HepG2 (cell line): ENCODE results near the gene MAP1B. TPM values are rescaled to one million over a fixed set of nuclear protein-coding genes. Genes with fewer than 3 reads are reported as not detected.

Experiments
- ATAC-seq: fragments of 200-7000 bp; cut with Tn5 transposase; 3 replicates; pipeline ENCODE4 v1.9.1; 2020; ENCODE audit warnings: mild to moderate bottlenecking, moderate library complexity
- BruUV-seq: library from RNA; stranded (reverse); fragments of 400-500 nt; replicated peaks from 2 replicates; lab custom pipeline; 2021; lab: Mats Ljungman, UMichigan
- CTCF ChIA-PET: fragments of 300-600 bp; formaldehyde crosslinking; extraction: SDS; loops from one replicate; lab custom pipeline; 2021; ENCODE audit warnings: low total read pairs, inconsistent platforms, low intra/inter-chr PET ratio; lab: Yijun Ruan, JAX
- POLR2A ChIA-PET: fragments of 350-600 bp; sonication (Branson Sonifier 250); formaldehyde crosslinking; loops from one replicate; lab custom pipeline; 2020; ENCODE audit warnings: antibody characterized with exemption, inconsistent platforms; lab: Yijun Ruan, JAX
- DNase-seq: peaks from one replicate; pipeline ENCODE4 v3.0.0-alpha.2; 2015; ENCODE audit warnings: low spot score
- FAIRE-seq: peaks from 3 replicates; lab custom pipeline; 2011; peaks lifted over from hg19 to GRCh38; lab: Jason Lieb, UNC
- H2AFZ ChIP-seq: one replicate; pipeline ENCODE4 v1.6.1; 2011; ENCODE audit warnings: low read length, inconsistent platforms
- H3K27ac ChIP-seq: fragments of 300-600 bp; 3 replicates; pipeline ENCODE4 v1.8.0; 2011; ENCODE audit warnings: mixed run types, mild to moderate bottlenecking, mixed read lengths, low read length, inconsistent platforms; ENCODE audit not compliant: insufficient read depth; ENCODE audit errors: extremely low read length
- H3K27me3 ChIP-seq, 2 experiments: fragments of 200-600 bp in 1 of 2; 2 replicates in 1 of 2; 3 replicates in 1 of 2; pipeline versions ENCODE4 v1.6.0 to v1.8.0; 2011; ENCODE audit warnings: low read length in 2 of 2, mild to moderate bottlenecking in 2 of 2, moderate library complexity in 2 of 2, inconsistent platforms in 1 of 2; ENCODE audit not compliant: insufficient read depth in 2 of 2, control insufficient read depth in 1 of 2
- H3K36me3 ChIP-seq, 2 experiments: fragments of 200-600 bp in 1 of 2; replicated peaks in 1 of 2; 2 replicates in 1 of 2; 3 replicates in 1 of 2; pipeline versions ENCODE4 v1.5.1 to v1.8.0; 2011; ENCODE audit warnings: low read length in 2 of 2, inconsistent platforms in 1 of 2; ENCODE audit not compliant: insufficient read depth in 2 of 2, control insufficient read depth in 1 of 2
- H3K4me1 ChIP-seq: 2 replicates; pipeline ENCODE4 v1.5.1; 2012; ENCODE audit warnings: low read length, inconsistent platforms; ENCODE audit not compliant: insufficient read depth
- H3K4me2 ChIP-seq: 2 replicates; pipeline ENCODE4 v1.6.0; 2011; ENCODE audit warnings: low read depth, low read length, inconsistent platforms
- H3K4me3 ChIP-seq, 3 experiments: fragments of 200-600 bp in 1 of 3; sonication (generic), shearing (Covaris generic) in 1 of 3; replicated peaks in 1 of 3; 2 replicates each; pipeline ENCODE4 v1.5.1; 2011 to 2016; ENCODE audit warnings: low read length in 3 of 3, inconsistent platforms in 2 of 3, low read depth in 2 of 3, mild to moderate bottlenecking in 2 of 3, control low read depth in 1 of 3, mixed read lengths in 1 of 3; ENCODE audit not compliant: insufficient read depth in 1 of 3
- H3K79me2 ChIP-seq: one replicate; pipeline ENCODE4 v1.6.1; 2011; ENCODE audit warnings: low read length, inconsistent platforms; ENCODE audit not compliant: insufficient read depth
- H3K9ac ChIP-seq: 2 replicates; pipeline ENCODE4 v1.6.0; 2011; ENCODE audit warnings: mild to moderate bottlenecking, low read depth, low read length, inconsistent platforms; ENCODE audit not compliant: insufficient read depth
- H3K9me3 ChIP-seq: 2 replicates; pipeline ENCODE4 v1.5.1; 2012; ENCODE audit warnings: mild to moderate bottlenecking, low read length
- H4K20me1 ChIP-seq: 2 replicates; pipeline ENCODE4 v1.6.0; 2011; ENCODE audit warnings: inconsistent platforms, mild to moderate bottlenecking, low read length, moderate library complexity; ENCODE audit not compliant: insufficient read depth
- LCORL ChIP-seq, 2 experiments: fragments of 450-650 bp in 1 of 2; sonication (generic) in 1 of 2; formaldehyde crosslinking in 1 of 2; IDR thresholded peaks; 2 replicates each; pipeline versions ENCODE4 v1.5.0 to v1.6.1; 2017 to 2020; ENCODE audit warnings: antibody characterized with exemption in 1 of 2, missing genetic modification reagents in 1 of 2
- MAFF ChIP-seq: IDR thresholded peaks from 2 replicates; pipeline ENCODE4 v1.6.1; 2011; ENCODE audit warnings: low read depth, low read length, improper control_type of control experiment
- MLLT10 ChIP-seq: sonication (generic); formaldehyde crosslinking; IDR thresholded peaks from 2 replicates; pipeline ENCODE4 v1.4.0; 2020; ENCODE audit warnings: missing genetic modification reagents
- POLR2AphosphoS5 ChIP-seq: IDR thresholded peaks from 2 replicates; pipeline ENCODE4 v1.6.1; 2012; ENCODE audit warnings: low read depth, low read length
- SCMH1 ChIP-seq: sonication (generic); formaldehyde crosslinking; IDR thresholded peaks from 2 replicates; pipeline ENCODE4 v1.9.0; 2021; ENCODE audit warnings: missing genetic modification reagents, mild to moderate bottlenecking, borderline replicate concordance
- SRSF4 ChIP-seq: fragments of 200-400 bp; formaldehyde crosslinking; IDR thresholded peaks from one replicate; pipeline ENCODE4 v1.6.1; 2018; ENCODE audit warnings: mild to moderate bottlenecking, low read depth, low read length, moderate library complexity; ENCODE audit not compliant: poor library complexity, severe bottlenecking
- TAF1 ChIP-seq: sonication (generic); formaldehyde crosslinking; IDR thresholded peaks from 2 replicates; pipeline ENCODE4 v1.4.0; 2020; ENCODE audit warnings: missing genetic modification reagents
- XRCC5 ChIP-seq: fragments of 200-400 bp; formaldehyde crosslinking; optimal IDR thresholded peaks from 2 replicates; pipeline ENCODE3; 2017; ENCODE audit warnings: mild to moderate bottlenecking, low read length
- ZNF501 ChIP-seq: sonication (generic); formaldehyde crosslinking; IDR thresholded peaks from 2 replicates; pipeline ENCODE4 v1.5.1; 2020; ENCODE audit warnings: mild to moderate bottlenecking, moderate library complexity, missing genetic modification reagents
- ZNF747 ChIP-seq: sonication (generic); formaldehyde crosslinking; IDR thresholded peaks from 2 replicates; pipeline ENCODE4 v1.8.1; 2023; ENCODE audit warnings: missing genetic modification reagents, mild to moderate bottlenecking, borderline replicate concordance
- ZSCAN29 ChIP-seq: sonication (generic); formaldehyde crosslinking; conservative IDR thresholded peaks from 2 replicates; pipeline ENCODE4 v1.4.0; 2020; ENCODE audit warnings: mild to moderate bottlenecking, missing genetic modification reagents
- WGBS: methylation state at CpG from one replicate; pipeline ENCODE4 v1.1.6; 2017; ENCODE audit warnings: low lambda C conversion rate; 5-methylcytosine and 5-hydroxymethylcytosine counted together
- in situ Hi-C: cut with HindIII; loops from 2 replicates; pipeline ENCODE4 v1.10.0; 2017; ENCODE audit warnings: low pct_unique_long_range_greater_than_20kb; ENCODE audit not compliant: extremely low pct_ligation_motif_present
- intact Hi-C: fragments of 100-400 bp; cut with micrococcal nuclease; formaldehyde crosslinking; loops from one replicate; pipeline ENCODE4 v1.10.0; 2022; ENCODE audit not compliant: unreplicated experiment
- polyA plus RNA-seq, 8 experiments: library from polyadenylated mRNA; depleted of rRNA in 3 of 8; stranded (reverse) in 7 of 8; unstranded in 1 of 8; fragments of >200 nt; fragmentation: Illumina TruSeq in 4 of 8; extraction: Trizol in 4 of 8; gene quantifications; 2 replicates each; pipeline versions ENCODE4 v1.2.1 to v1.2.3, GENCODE V29; 2011 to 2016; ENCODE audit warnings: low read depth in 4 of 8, missing spikeins in 1 of 8, mixed read lengths in 1 of 8; ENCODE audit not compliant: insufficient read depth in 1 of 8
- total RNA-seq, 5 experiments: library from RNA; depleted of rRNA; stranded (reverse); fragments of >200 nt; fragmentation: Illumina TruSeq; extraction: Trizol; gene quantifications; 2 replicates each; pipeline ENCODE4 v1.2.3, GENCODE V29; 2016; ENCODE audit warnings: low read depth in 1 of 5
- TF ChIP-seq, protein P1 (sequence below): fragments of 450-650 bp; IDR thresholded peaks from 2 replicates; pipeline ENCODE4 v1.6.1; 2017
- TF ChIP-seq, protein P2 (sequence below): IDR thresholded peaks from 2 replicates; pipeline ENCODE4 v1.6.1; 2012; ENCODE audit warnings: low read length, improper control_type of control experiment
- TF ChIP-seq, protein P3 (sequence below): sonication (generic); formaldehyde crosslinking; IDR thresholded peaks from 2 replicates; pipeline ENCODE4 v1.4.0; 2020; ENCODE audit warnings: missing genetic modification reagents; ENCODE audit errors: not compliant biosample characterization
- TF ChIP-seq, protein P4 (sequence below): IDR thresholded peaks from 2 replicates; pipeline ENCODE4 v1.6.1; 2016; ENCODE audit warnings: missing biosample characterization, missing genetic modification reagents, low read depth
- TF ChIP-seq, protein P5 (sequence below): sonication (generic); formaldehyde crosslinking; IDR thresholded peaks from 2 replicates; pipeline ENCODE4 v1.5.1; 2020; ENCODE audit warnings: missing genetic modification reagents, mild to moderate bottlenecking, borderline replicate concordance
- TF ChIP-seq, protein P6 (sequence below): sonication (generic); formaldehyde crosslinking; IDR thresholded peaks from 2 replicates; pipeline ENCODE4 v1.8.0; 2022; ENCODE audit warnings: missing genetic modification reagents, low read depth, mild to moderate bottlenecking, borderline replicate concordance

Gene MAP1B
- total and polyA plus RNA-seq, 2 of the 13 experiments (the other 11 are each of a cell fraction or from before 2014, with no cell fraction given) = 3.3 to 6.2 TPM

DNA sequence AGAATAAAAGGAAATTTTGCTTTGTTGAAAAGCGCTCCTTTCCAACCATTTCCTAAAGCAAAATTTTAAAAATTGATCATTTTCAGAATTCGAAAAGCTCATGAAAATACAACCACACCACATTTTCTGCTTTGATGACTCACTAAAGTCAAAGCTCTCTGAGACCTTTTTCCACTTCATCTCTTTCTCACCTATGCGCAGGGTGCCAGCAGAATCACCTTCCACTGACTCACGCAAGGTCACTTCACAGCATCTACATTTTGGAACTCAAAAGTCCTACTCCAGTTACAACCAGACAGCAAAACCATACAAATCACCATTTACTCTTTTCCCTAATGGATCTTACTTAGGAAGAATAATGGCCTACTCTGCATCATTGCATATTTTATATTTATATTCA, 106.2 kb downstream of the MAP1B start:
- ATAC-seq = no peak
- no peak overlapping the region for H3K9ac ChIP-seq
- no peaks in the 10 kb centered on the region for H3K79me2 ChIP-seq
- DNase-seq = no peak
- H4K20me1 ChIP-seq = no peaks in the 10 kb centered on the region
- H3K9me3 ChIP-seq = no peaks in the 10 kb centered on the region
- CTCF ChIA-PET = no interaction called here
- no peaks in the 10 kb centered on the region for H3K27me3 ChIP-seq
- TF ChIP-seq SRSF4 = no peak
- no peak for TF ChIP-seq ZSCAN29 (CRISPR knock-in tag)
- TF ChIP-seq, protein P1, sequence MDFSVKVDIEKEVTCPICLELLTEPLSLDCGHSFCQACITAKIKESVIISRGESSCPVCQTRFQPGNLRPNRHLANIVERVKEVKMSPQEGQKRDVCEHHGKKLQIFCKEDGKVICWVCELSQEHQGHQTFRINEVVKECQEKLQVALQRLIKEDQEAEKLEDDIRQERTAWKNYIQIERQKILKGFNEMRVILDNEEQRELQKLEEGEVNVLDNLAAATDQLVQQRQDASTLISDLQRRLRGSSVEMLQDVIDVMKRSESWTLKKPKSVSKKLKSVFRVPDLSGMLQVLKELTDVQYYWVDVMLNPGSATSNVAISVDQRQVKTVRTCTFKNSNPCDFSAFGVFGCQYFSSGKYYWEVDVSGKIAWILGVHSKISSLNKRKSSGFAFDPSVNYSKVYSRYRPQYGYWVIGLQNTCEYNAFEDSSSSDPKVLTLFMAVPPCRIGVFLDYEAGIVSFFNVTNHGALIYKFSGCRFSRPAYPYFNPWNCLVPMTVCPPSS = no peak
- no peak for TF ChIP-seq ZNF747 (CRISPR knock-in tag)
- no peak for TF ChIP-seq ZNF501 (CRISPR knock-in tag)
- no peak for TF ChIP-seq MAFF
- no peak for TF ChIP-seq LCORL (IDR thresholded peaks at IDR 0.05)
- no peak for TF ChIP-seq LCORL (CRISPR knock-in tag; IDR thresholded peaks at IDR 0.05)
- TF ChIP-seq XRCC5 = no peak
- no peak for TF ChIP-seq MLLT10 (CRISPR knock-in tag)
- TF ChIP-seq, protein P2, sequence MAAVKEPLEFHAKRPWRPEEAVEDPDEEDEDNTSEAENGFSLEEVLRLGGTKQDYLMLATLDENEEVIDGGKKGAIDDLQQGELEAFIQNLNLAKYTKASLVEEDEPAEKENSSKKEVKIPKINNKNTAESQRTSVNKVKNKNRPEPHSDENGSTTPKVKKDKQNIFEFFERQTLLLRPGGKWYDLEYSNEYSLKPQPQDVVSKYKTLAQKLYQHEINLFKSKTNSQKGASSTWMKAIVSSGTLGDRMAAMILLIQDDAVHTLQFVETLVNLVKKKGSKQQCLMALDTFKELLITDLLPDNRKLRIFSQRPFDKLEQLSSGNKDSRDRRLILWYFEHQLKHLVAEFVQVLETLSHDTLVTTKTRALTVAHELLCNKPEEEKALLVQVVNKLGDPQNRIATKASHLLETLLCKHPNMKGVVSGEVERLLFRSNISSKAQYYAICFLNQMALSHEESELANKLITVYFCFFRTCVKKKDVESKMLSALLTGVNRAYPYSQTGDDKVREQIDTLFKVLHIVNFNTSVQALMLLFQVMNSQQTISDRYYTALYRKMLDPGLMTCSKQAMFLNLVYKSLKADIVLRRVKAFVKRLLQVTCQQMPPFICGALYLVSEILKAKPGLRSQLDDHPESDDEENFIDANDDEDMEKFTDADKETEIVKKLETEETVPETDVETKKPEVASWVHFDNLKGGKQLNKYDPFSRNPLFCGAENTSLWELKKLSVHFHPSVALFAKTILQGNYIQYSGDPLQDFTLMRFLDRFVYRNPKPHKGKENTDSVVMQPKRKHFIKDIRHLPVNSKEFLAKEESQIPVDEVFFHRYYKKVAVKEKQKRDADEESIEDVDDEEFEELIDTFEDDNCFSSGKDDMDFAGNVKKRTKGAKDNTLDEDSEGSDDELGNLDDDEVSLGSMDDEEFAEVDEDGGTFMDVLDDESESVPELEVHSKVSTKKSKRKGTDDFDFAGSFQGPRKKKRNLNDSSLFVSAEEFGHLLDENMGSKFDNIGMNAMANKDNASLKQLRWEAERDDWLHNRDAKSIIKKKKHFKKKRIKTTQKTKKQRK = no peak
- no peak for TF ChIP-seq SCMH1 (CRISPR knock-in tag)
- TF ChIP-seq, protein P3, sequence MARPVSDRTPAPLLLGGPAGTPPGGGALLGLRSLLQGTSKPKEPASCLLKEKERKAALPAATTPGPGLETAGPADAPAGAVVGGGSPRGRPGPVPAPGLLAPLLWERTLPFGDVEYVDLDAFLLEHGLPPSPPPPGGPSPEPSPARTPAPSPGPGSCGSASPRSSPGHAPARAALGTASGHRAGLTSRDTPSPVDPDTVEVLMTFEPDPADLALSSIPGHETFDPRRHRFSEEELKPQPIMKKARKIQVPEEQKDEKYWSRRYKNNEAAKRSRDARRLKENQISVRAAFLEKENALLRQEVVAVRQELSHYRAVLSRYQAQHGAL = no peak
- TF ChIP-seq, protein P4, sequence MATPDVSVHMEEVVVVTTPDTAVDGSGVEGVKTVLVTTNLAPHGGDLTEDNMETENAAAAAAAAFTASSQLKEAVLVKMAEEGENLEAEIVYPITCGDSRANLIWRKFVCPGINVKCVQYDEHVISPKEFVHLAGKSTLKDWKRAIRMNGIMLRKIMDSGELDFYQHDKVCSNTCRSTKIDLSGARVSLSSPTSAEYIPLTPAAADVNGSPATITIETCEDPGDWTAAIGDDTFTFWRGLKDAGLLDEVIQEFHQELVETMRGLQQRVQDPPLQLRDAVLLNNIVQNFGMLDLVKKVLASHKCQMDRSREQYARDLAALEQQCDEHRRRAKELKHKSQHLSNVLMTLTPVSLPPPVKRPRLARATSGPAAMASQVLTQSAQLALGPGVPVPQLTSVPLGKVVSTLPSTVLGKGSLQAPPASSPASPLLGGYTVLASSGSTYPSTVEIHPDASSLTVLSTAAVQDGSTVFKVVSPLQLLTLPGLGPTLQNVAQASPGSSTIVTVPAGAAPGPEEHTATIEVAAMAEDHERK (CRISPR knock-in tag) = no peak
- no peak for TF ChIP-seq POLR2AphosphoS5
- TF ChIP-seq, protein P5, sequence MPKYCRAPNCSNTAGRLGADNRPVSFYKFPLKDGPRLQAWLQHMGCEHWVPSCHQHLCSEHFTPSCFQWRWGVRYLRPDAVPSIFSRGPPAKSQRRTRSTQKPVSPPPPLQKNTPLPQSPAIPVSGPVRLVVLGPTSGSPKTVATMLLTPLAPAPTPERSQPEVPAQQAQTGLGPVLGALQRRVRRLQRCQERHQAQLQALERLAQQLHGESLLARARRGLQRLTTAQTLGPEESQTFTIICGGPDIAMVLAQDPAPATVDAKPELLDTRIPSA = no peak
- TF ChIP-seq TAF1 (CRISPR knock-in tag) = no peak
- TF ChIP-seq, protein P6, sequence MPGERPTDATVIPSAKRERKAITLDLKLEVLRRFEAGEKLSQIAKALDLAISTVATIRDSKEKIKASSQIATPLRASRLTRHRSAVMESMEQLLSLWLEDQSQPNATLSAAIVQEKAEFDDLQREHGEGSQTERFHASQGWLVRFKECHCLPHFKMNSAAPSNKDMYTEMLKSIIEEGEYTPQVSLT = no peak
- TF ChIP-seq, all 625 proteins: peak for 0
- BruUV-seq = no TSS peak
- POLR2A ChIA-PET = no interaction called here
- no peak for FAIRE-seq
- intact Hi-C loops (no loop called here), in situ Hi-C loops (no loop called here)
- H3K27ac ChIP-seq = no peak overlapping the region
- peaks cover 11% of the 10 kb centered on the region; the same call in 1 of the 2 replicates for H3K4me1 ChIP-seq
- H3K4me2 ChIP-seq = no peak overlapping the region
- 93% methylated on average over 4 of the region's 4 CpGs for WGBS
- H3K36me3 ChIP-seq = peaks cover 3 to 7% of the 10 kb centered on the region in 2 experiments; a peak in 2 of 5 replicates
- H3K4me3 ChIP-seq = no peak overlapping the region
- no peak overlapping the region for H2AFZ ChIP-seq
